ENCODE results near the gene TXNL1.

The TXNL1 gene

DNA sequence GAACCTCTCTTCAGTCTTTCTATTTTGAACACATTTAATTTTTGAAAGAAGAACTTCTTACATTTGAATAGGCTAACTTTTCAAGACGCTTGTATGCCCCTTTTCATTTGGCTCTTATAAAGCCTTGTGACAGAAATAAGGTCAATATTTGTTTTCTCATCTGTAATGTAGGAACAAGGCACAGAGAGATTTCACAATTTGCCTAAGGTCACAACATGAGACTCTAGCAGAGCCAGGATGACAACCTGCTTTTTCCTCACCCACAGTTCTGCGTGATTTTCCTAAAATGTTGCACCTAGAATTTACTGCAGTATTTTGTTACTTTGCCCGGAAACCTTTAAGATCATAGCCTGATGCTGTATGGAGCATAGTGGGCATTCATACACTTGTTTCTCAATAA is 67.4 kb downstream of the TXNL1 start:
- DNase-seq (ENCODE audit: low read depth), result no peak

DNA sequence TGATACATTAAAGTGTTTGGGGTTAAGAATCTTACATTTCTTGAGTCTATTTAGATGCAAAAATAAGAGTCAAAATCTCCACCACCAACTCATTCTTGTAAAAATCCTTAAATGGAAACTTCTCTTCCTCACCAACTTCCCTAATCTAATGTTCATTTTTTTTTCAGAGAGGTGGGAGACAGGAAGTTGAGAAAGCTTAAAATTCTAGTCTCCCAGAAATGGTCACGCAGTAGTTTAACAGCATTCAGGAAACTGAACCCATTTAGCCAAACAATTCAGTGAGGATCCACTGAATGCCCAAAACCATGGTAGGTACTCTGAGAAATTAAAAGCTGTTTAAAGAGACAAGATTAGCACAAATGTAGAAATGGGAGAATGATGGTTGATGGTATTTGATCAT is 69.0 kb downstream of the TXNL1 start:
- DNase-seq (ENCODE audit: low read depth), result no peak

DNA sequence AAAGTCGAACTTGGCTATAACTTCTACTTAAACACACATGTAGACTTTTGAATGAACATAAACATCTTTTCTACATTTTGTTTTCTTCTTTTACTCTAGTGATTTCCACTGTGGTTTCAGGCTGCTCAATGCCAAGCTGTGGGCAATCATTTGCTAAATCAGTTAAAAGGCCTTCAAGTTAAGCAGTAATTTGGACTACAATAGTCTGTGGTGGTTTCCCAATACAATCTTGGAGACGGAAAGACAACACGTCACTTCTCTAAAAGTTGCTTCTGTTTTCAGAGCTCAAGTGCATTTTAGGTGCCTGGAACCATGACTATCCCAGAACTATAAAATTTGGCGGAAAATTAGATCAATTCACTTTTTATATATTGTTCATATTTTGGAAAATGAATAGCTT is 69.4 kb downstream of the TXNL1 start:
- no peak for DNase-seq (ENCODE audit: low read depth)

DNA sequence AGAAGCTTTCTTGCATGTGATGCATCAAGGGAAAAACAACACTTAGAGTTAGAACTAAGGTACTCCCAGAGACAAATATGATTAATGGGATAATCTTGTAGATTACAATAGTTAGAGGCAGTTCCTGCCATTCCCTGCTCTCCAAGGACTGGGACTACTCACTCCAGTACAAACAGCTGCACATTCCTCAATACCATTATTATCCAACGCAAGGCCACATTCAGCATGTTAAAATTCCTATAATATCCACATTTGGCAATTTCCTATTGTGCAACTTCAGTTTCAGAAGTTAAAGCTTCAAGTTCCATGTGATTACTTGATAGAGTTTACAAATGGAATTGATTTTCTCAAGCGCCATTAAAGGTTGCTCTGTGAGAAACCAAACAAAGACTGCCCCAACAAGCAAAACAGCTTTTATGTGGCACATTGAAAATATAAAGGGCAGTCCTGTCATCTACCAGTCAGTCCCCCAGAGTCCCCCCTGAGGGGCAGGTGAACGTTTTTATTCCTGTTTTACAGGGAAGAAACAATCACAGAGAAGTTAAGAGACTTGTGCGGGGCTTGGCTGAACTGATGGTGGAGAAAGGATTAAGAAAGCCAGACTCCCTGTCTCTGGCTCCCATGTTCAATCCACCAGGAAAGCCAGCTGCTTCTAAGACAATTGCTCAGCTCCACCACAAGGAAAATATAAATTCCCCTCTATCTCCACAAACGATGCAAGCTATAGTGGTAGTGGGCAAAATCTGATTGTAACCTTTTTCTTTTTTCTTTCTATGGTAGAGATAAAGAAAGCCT is 72.6 kb downstream of the TXNL1 start:
- DNase-seq (ENCODE audit: low read depth), result peak; percentile 89

DNA sequence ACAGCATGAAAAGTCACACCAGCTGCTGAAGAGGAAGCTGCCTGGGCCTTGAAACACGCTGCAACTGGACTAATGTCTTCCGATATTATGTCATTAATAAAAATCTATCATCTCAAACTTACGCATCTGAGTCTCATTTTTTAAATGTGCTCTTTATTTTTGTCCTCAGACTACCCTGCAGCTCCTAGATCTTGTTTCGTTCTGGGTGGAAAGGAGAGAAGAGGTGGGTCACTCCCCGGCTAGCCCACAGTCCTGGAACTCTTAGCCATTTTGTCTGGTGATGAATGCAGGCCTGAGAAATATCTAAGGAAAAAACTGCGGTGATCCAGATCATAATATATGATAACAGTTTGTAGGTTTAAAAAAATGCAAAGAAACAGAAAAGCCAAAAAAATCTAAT is 73.3 kb downstream of the TXNL1 start:
- DNase-seq (ENCODE audit: low read depth), result no peak

DNA sequence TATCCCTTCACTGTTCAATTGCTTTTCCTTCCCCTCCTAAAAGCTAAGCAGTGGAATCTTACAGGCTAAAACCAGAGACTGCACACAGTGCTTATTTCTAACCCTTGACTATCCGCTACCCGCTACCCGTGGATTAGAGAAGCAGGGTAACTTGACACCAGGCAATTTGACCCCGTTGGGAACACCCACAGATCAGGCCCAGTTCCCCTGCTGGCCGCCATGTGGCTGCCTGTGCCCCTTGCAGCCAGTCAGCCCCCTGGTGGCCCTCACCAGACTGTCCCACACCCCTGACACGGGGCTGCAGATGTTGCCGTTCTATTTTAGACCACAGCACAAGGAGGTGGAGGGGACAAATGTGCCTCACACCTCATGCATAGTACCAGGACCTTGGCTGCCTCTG is 74.8 kb downstream of the TXNL1 start:
- no peak for DNase-seq (ENCODE audit: low read depth)

DNA sequence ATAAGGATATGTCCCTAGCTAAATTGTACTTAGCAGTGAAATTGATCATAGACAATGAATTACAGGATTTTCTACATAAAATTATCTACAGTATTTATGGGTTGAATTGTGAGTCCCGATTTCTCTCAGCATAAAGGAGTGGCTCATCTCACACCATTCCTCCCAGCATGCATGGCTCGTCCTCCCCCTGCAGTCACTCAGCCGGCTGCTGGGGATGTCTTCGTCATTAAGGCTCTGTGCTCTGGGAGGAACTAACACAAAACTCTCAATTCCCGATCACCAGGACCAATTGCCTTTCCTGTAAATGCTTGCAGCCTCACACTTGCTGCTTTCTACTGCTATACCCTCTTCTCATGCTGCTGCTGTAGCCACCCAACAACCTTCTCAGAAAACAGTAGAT is 75.9 kb downstream of the TXNL1 start:
- DNase-seq (ENCODE audit: low read depth), result no peak

DNA sequence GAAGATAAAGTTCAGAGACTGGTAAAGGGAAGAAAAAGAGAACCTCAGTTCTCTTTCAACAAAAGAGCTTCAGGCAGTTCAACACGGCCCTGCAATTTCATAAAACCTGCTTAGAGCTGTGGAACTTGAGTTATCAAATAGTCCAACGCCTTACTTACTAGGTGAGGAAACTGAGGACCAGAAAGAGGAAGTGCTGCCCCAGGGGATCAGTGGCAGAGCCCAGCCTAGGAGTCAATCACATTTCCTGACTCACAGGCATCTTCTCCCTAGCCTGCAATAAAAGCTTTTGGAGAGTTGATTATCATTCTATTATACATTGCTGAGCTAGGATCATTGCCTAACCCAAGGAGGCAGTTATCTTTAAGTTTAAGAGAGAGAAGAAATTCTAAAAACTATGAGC is 77.4 kb downstream of the TXNL1 start:
- DNase-seq (ENCODE audit: low read depth), result no peak

DNA sequence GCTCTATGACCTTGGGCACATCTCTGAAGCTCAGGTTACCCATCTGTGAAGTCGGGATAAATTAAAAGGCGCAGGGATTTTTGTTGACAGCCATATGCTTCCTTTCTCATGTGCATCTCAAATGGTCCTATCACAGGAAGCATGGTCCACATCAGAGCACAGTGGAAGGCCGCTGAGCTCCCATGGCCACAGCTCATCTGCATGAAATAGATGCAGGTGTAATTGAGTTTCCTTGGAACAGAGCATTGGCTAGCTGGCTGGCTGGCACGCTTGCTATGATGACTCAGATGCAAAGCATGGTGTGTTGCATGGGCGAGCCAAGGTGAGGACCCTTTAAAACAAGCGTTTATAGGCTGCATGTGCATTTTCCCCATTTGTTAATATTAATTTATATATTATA is 79.3 kb downstream of the TXNL1 start:
- no peak for DNase-seq (ENCODE audit: low read depth)

DNA sequence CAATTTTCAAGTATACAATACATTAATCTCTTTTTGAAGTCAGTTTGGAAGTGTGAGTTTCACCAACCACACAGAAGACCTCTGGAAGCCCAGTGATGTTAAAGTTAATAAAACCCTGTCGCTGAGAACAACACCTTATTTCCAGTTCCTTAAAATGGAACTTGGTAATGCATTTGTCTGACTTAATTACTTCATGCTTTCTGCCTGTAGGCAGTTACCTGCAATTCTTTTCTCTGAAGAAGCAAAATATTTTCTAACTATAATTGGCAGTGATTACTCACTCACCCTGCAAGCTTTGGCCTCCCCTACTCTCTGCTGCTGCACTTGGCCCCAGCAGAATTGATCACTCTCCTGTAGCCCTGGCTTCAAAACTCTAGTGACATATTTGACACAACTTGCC is 81.5 kb downstream of the TXNL1 start:
- no peak for DNase-seq (ENCODE audit: low read depth)

DNA sequence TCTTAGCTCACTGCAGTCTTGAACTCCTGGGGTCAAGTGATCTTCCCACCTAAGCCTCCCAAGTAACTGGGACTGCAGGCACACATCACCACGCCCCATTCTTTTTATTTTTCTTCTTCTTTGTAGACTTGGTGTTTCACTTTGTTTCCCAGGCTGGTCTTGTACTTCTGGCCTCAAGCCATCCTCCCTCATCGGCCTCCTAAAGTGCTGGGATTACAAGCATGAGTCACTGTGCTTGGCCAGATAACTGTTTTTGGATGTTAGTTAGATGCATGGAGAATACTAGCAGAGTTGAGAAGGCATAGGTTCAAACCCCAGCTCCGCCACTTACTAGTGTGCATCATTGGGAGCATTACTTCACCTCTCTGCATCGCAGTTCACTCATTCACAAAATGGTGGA is 88.3 kb downstream of the TXNL1 start:
- no peak for DNase-seq (ENCODE audit: low read depth)

Measured in stromal cell of bone marrow (primary cell).